NCI-H82 (cell line): ENCODE data around the gene RTL1.

Experiments
- DNase-seq: peaks from one replicate; lab custom pipeline; 2025; lab: John Stamatoyannopoulos, UW

RTL1 gene

GRCh38 chr14:100865682-100866591 is 37.6 kb downstream of the RTL1 start:
- no peak for DNase-seq

- no peak for DNase-seq
These were observed 38.4 kb downstream of the RTL1 start for GRCh38 chr14:100864960-100865681.

- no peak for DNase-seq
These were observed 39.3 kb downstream of the RTL1 start for GRCh38 chr14:100864206-100864605.

- DNase-seq = no peak
These were observed 40.7 kb downstream of the RTL1 start for GRCh38 chr14:100862793-100863192.

- DNase-seq = no peak
These were observed 41.2 kb downstream of the RTL1 start for GRCh38 chr14:100862277-100862676.

- no peak for DNase-seq
These were observed 41.6 kb downstream of the RTL1 start for GRCh38 chr14:100861937-100862247.

- DNase-seq = no peak
These were observed 42.2 kb downstream of the RTL1 start for GRCh38 chr14:100861188-100861936.

- DNase-seq = no peak
These were observed 42.9 kb downstream of the RTL1 start for GRCh38 chr14:100860556-100861187.

- DNase-seq = no peak
These were observed 43.7 kb downstream of the RTL1 start for GRCh38 chr14:100859781-100860180.

- DNase-seq = no peak
These were observed 44.7 kb downstream of the RTL1 start for GRCh38 chr14:100858838-100859220.

GRCh38 chr14:100857923-100858837 is 45.3 kb downstream of the RTL1 start:
- no peak for DNase-seq

GRCh38 chr14:100857233-100857922 is 46.1 kb downstream of the RTL1 start:
- DNase-seq = no peak

GRCh38 chr14:100856056-100856950 is 47.2 kb downstream of the RTL1 start:
- no peak for DNase-seq

GRCh38 chr14:100855256-100855930 is 48.1 kb downstream of the RTL1 start:
- no peak for DNase-seq

- no peak for DNase-seq
These were observed 49.1 kb downstream of the RTL1 start for GRCh38 chr14:100854435-100854834.

GRCh38 chr14:100851946-100852620 is 51.4 kb downstream of the RTL1 start:
- peak; percentile 39 for DNase-seq

- DNase-seq = no peak
These were observed 52.0 kb downstream of the RTL1 start for GRCh38 chr14:100851586-100851916.

- DNase-seq = peak; percentile 72
These were observed 52.5 kb downstream of the RTL1 start for GRCh38 chr14:100850841-100851585.
